OCI-M1 (cell line): ENCODE measurements around the gene TET2.

ENCODE experiments used
- DNase-seq: peaks from one replicate; lab custom pipeline; 2025; lab: John Stamatoyannopoulos, UW

Gene TET2

DNA sequence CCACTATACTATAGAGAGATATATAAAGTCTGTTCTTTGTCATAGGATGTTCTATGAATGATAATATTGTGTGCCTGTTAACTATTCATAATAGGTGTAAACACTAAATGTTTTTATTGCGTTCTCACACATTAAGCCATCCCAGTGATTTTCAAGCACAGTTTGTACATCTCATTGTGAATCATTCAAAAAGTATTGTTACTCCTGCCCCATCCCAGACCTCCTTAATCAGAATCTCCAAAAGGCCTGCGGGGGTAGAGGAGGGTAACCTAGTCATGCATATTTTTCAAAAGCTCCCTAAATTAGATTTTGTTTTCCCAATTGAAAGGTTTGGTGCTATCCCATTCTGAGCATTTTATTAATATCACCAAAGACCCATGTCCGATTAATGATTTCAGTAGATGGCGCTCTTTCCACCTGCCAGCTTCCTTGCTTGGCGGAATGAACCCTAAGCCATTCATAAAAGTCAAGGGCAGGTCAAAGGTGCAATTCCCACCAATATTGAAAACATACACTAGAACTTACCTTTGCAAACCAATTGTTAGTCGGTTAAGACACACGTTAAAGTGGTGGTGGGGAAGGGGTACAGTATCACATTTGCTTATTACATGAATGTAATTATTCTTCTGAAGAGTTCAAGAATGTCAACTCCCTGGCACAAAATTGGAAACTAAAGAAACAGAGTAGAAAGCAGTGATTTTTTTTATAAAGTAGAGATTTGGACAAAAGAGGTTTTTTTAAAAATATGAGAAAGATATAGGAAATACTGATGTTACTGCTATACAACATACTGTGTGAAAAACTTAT, 5.8 kb upstream of the TET2 start:
- peak; percentile 73 for DNase-seq

DNA sequence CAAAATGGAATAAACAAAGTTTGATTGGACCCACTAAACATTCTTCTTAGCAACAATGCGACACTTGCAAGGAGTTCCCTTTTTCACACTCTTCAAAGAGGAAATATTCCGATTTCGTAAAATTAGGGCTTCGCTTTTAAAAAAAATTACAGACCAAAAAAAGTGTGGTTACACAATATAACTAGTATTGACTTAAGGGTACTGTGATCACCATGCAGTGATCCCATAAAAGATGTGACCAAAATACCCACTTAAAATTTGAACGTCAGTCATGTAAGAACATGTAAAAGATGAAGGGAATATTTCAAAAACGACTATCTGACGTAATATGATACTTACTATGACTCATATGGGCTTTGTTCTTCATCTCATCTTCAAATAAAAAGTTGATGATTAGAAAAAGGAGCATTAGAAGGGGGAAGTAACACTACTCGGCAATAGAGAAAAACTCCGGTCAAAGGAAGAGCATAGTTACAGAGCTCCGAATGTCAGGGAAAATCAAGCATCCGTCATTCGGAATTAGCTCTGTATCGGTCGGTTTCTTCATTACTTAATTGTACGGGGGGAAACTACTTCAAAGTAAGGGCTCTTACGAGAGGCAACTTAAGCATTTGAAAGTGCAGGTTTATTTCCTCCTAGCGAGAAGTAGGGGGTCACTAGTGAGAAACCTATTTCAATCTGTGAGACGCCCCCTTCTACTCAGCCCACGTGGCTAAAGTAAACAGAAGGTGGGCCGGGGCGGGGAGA, 1.3 kb upstream of the TET2 start:
- DNase-seq = peak; percentile 23

DNA sequence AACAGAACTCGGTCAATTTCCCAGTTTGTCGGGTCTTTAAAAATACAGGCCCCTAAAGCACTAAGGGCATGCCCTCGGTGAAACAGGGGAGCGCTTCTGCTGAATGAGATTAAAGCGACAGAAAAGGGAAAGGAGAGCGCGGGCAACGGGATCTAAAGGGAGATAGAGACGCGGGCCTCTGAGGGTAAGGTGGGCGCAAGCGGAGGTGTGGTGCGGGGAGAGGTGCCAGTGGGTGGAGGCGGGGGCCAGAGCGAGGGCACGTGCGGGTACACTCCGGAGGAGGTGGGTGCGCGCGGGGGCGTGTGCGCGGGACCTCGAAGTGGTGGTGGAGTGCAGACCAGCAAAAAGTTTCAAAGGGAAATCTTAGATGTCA, 787 bp upstream of the TET2 start:
- DNase-seq = peak; percentile 65

DNA sequence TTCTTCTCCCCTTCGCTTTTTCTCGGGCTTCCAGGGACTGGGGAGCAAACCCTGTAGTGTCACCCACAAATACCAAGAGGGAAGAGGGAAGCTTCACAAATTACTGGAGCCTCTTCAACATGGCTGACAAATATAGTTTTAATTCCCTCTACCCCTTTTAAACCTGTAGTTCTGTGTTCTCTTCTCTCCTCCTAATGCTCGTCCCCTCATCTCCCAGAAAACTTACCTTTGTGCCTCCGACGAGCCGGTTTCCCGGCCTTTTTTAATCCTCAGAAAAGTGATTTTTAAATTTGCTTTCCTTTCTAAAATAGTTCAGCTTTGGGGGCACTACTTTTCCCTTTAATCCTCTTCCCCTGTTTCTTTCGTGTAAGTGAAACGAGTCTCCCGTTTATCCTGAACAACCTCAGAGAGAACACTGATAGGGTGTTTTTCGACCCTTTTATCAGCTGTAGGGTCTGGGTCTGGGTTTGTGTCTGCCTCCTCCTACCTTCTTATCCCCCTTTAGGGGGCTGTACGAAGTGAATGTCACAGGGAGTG, 408 bp downstream of the TET2 start:
- DNase-seq = peak; percentile 69

DNA sequence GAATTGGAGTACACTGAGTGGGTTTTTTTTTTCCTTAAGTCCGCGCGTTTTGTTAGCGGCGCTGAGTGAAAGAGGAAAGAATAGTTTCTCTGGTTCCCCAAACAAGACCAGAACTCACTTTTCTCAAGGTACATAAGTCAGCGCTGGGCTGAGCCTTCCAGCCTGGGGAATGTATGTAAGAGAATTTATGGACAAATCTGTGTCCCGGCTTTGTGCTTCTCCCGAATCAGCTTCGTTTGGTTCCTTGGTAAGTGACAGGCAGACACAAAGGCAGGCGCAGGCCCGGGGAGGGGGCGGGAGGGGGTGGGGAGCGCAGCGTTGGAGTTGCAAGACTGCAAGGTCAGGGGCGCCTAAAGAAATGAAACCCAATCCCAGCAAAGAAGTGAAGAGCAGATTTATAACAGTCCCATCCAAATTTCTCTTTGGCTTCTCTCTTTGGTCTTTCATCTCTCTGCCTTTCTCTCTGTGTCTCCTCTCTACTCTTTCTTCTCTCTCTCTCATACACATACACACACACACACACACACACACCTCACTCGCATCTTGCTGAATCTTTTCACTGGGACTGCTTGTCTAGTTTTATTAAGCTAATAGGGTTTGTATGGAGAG, 981 bp downstream of the TET2 start:
- DNase-seq = peak; percentile 69

DNA sequence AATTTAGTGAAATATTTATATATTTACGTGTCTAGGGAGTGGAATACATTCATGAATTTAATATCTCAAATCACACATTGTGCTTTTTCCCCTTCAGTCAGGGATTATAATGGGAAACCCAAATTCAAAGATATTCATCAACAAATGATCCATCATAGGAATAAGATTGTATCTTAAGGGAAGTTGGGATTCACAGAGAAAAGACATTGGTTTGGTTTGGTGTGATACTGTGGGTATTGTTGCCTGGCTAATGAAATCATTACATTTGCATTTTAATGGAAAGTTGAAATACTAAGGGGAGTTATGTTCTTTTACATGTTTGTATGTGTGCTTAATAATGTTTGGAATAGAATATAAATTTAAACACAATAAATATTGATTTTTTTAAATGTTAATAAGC, 1.7 kb downstream of the TET2 start:
- peak; percentile 32 for DNase-seq

DNA sequence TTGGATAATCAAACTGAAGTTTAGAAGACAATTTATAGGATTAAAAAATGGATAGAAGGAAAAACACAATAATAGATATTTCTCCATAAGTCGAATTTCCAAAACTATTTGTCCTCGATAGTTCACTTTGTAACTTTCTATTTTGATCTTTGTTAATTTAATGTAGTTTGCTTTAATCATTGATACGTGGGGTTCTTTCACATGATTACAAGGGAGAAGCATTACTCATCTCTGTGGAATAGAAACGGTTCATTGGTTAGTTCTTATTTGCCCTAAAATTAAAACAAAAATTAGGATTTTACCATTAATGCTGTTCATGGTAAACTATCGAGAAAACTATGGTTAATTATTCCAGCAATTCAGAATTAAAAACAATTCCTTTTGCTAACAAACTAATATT, 2.1 kb downstream of the TET2 start:
- DNase-seq = peak; percentile 24

DNA sequence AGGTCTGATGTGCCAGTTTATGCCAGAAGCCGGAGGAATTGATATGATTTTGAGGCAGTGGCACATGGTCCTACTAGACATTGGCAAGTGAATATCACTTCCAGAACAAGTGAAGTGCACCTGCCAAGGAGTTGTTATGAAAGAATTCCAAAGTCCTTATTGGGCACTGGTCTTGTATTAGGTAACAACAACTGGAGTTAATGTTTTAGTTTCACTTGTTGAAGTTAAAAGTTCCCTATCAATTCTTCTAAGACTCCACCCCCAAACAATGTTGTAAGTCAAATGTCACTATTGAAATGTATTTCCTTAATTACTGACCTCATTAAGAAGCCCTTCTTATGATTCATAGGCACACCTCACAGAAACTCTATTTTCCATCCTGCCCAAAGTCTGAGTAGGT, 3.1 kb downstream of the TET2 start:
- peak; percentile 45 for DNase-seq

DNA sequence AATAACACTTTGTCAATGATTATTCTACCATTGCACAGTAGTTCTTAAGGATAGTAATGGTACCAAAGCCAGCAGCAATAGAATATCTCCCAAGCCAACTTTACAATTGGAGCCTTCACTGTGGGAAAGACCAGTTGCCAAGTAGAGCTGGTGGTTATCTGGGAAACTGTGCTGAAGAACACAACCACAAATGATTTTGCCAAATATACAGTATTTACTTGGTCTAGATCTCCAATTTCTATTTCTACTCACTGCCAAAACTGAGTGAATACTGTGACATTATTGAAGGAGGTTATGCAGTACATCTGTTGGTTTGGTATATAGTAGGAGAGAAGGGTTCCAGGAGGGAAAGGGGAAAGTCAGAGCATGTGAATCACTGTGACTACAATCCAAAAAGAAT, 3.8 kb downstream of the TET2 start:
- DNase-seq = no peak

DNA sequence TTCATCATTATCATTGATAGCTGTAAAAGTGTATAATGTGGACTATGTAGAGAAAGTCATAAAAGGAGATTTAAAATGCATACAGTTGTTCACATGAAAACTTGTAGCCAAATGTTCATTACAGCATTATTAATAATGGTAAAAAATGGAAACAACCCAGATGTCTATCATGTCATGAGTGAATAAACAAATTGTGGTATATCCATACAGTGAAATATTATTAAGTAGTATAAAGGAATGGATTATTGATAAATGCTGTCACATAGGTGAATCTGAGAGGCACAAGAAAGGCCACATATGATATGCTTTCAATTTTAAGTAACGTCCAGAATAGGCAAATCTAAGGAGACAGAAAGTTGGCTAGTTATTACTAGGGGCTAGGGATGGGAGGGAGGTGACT, 7.1 kb downstream of the TET2 start:
- no peak for DNase-seq

DNA sequence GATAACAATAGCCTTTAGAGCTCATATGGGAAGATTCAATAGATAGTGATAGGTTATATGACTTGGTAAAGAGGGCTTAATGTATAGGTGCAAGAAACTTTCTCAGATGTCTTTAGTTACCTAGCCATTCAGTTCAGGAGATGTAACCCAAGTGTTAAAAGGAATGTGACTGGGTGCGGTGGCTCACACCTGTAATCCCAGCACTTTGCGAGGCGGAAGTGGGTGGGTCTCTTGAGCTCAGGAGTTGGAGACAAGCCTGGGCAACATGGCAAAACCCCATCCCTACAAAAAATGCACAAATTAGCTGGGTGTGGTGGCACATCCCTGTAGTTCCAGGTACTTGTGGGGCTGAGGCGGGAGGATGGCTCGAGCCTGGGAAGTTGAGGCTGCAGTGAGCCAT, 7.9 kb downstream of the TET2 start:
- no peak for DNase-seq

DNA sequence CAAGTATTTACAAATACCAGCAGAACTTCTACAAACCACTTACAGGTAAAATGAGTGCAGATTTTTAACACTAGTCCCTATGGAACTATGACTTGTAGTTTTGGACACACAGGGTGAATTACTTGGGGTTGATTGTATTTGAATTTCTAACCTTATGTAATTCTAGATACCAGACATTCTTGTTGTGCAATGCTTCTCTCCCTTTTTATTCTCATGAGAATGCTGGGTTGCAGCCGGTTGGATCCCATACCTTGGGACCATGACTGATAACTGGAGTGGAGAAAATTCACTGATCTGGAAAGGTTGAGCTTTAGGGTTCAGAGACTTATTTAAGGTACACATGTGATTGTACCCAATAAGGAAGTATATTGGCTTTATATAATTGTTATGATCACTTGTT, 8.8 kb downstream of the TET2 start:
- DNase-seq = no peak

DNA sequence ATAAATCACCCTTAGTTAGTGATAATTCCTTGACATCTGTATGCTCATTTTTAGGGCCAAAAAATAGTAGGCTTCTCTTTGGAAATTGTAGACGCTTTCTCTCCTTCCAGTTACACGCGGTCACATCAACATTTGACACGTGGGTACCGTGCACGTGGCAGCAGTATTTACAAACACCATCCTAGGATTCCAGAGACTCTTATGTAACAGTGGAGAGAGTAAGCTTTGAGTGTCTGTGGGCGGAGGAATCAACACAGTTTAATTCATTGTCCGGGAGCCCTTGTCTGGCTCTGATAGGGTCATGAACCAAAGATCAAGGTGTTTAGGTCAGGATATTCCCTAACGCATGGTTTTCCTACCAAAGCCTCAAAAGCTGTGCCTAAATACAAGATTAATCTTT, 12.2 kb downstream of the TET2 start:
- DNase-seq = no peak

DNA sequence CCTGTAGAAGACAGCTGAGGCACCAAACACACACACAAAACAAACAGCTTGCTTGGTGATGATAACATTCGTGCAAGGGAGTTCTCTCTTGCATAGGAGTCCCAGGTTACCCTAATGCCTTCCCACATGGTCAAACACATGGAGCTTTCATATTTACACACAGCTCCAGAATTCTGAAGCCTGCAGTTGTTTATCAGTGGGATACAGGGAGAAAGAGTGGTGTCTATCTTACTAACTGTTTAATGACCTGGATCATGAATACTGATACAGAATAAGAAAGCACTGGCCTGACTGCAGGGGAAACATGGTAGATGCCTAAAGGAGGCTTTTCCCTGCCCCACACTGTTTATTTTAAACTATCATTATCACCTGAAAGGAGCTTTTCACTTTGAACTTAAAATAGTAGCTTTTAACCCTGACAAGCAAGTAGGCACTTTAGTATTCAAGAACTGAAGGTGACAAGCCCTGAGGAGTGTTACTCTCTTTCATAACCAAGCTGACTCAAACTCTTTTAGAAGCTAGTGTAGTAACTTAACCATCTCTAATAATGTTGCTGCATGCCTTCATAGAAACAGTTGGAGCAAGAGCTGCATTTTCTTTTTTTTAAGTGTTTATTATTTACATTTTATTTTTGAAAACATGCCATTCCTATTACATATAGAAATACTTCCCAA, 15.6 kb downstream of the TET2 start:
- DNase-seq = peak; percentile 33

DNA sequence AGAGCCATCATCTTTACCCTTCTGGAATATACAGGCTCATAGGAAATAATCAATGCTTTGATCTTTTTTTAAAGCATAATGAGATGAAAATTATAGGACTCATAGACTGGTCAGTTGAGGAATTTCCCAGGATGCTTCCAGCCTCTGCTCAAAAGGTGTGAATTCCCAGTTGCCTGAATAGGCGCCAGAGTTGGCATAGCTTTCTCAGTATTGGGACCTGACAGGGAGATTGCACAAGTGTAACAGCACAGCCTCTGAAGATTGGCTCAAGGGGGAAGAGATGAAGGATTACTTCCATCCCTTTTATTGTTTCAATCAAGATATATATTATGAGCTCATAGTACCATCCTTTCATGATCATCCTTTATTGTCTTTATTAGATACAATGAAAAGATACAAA, 17.9 kb downstream of the TET2 start:
- no peak for DNase-seq

DNA sequence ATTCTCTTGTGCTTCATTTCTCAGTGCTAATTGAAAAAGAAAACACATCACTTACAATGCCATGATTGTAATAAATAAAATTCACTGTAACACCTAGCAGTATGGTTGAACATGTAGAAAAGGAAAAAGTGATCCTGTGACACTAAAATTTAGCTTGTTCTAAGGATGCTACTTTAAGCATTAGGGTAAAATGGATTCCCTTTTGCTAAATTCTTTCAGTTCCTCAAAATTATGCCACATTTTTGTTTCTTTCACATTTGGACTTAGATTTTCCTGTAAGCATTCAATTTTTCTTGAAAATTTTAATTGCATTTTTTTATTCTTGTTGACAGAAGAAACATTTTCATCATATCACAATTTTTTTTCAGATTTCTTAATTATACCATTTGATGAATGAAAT, 19.4 kb downstream of the TET2 start:
- DNase-seq = no peak

DNA sequence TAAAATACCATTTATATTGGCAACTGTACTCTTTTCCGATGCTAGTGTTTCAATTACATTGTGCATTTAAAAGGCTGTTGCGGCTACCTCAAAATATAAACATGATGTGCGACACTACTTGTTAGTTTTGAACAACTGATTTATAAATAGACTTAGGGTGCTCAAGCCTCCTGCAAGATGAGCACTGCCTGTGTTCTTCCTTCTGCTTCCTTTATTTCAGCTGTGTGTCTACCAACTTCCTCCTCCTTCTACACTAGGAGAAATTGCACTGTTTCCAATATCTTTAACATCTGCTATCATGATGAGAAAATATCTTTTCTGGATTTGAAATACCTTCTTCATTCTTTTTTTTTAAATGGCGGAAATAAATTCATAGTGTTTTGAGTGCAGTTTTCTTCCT, 24.0 kb downstream of the TET2 start:
- no peak for DNase-seq

DNA sequence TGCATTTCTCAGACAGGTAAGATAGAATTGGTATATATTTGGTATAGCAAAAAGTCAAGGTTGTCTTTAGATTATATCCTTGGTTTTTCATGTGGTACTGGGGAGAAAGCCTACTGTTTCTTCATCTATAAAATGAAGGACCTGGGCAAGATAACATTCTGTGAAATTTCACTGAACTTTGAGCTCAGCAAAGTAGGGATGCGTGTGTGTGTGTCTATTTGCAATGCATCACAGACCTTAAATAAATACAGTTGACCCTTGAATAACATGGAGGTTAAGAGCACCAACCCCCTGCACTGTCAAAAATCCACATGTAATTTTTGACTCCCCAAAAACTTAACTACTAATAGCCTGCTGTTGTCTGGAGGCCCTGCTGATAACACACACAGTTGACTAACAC, 25.2 kb downstream of the TET2 start:
- no peak for DNase-seq

DNA sequence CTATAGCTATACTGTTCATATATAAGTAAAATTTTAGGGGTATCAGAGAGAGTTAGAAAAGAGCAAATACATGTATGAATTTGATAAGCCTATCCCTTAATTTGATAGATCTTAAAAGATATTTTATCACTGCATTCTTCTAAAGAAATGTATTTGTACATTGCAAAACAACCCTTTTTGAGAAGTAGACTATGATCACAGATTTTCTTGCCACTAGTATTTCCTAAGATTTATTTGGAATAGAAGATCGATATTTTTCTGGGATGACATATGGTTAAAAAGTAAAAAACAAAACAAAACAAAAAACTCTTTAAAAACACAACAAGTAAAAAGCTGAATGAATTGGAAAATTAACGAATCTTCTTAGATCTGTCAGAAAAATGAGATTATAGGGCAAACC, 27.4 kb downstream of the TET2 start:
- no peak for DNase-seq

DNA sequence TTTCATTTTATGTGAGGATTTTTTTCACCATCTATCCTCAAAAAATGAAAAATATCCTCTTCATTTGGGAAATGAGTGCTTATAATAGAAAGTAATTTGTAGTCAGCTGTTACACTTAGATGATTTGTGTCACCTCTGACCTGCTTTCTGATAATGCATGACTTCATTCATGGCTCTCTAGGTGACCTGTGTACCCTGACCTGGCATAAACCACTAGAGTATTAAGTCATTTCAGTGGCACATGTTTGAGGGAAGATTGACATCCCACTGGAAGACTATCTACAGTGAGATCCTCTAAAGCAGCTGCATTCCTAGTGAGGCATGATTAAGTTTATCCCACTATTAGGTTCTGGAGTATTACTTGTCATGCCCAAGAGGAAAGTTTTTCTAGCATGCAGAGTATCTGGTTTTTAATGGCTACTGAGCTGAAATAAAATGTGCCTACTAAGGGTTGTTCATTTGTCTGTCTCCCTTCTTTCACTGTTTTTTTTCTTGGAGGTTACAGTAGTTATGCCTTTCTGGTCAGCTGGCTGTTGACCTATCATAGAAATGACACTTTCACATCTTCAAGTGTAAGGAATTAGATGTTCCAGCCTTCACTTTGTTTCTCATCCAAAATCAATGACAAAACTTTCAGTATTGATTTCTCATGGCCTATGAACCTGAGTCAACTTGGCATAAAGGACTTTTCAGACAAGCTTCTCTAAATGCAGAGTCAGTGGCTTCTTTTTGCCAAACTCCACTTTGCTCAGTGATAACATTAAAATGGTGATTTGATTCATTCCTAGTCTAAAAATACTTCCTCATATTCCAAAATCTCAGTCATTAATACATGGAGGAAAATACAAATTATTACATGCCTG, 33.1 kb downstream of the TET2 start:
- DNase-seq = no peak

DNA sequence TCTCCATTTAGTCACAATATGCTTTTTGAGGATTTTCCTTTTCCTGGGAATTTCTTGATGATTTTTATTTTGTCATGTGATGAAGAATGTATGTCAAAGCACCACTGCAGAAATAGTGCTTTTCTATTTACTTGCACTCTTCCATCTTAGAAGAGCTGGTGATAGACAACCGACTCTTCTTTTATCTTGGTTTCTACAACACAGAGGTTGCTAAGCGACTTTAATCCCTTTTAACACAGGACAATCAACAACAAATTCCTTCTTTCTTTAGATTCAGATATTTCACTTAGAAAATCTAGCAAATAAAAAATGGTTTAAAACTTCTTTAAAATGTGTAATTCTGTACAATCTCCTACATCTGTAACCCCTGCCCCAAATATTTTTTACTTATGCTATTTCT, 34.6 kb downstream of the TET2 start:
- DNase-seq = peak; percentile 26

DNA sequence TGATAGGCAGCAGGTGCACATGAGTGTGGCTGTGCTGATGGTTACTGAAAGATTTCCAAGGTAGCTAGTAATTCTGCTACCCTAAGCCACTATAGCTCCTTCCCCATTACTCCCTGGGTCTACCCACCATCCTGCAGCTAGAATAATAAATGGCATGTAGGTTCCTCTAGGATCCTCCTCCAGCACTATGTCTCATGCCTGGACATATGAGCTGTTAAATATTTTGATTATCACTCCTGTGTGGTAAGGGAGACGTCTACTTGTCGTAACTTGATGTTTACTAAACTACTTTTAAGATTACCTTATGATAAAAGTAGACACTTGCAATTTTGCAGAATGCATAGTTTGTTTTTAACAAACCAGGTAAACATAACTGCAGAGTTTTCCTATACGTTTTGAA, 35.5 kb downstream of the TET2 start:
- no peak for DNase-seq
